HG03354 (cell line): Measurements from ENCODE around the gene DHX40.
"Not testable (repeated sequence)": the region's sequence is repeated elsewhere in the genome, so short reads cannot be mapped to it uniquely, and the experiment has no call there.

Experiments used
- ATAC-seq: cut with Tn5 transposase; IDR thresholded peaks from one replicate; pipeline ENCODE4 v1.9.1; 2021; ENCODE audit warnings: mild to moderate bottlenecking; ENCODE audit not compliant: unreplicated experiment, poor library complexity, severe bottlenecking

Gene DHX40

DNA sequence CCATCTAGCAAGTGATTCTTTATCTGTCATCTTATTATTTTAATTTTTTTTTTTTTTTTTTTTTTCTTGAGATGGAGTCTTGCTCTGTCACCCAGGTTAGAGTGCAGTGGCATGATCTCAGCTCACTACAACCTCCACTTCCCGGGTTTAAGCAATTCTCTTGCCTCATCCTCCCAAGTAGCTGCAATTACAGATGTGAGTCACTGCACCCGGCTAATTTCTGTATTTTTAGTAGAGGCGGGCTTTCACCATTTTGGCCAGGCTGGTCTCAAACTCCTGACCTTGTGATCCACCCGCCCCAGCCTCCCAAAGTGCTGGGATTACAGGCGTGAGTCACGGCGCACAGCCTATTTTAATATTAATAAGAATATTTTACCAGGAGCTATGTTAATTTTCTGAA is 91.2 kb downstream of the DHX40 start:
- not testable (repeated sequence) for ATAC-seq
